Neural cell (in vitro differentiated cells): ENCODE measurements around the gene LRRD1. TPM values are rescaled to one million over a fixed set of nuclear protein-coding genes. Genes with fewer than 3 reads are reported as not detected.

Experiments used
- H2AFZ ChIP-seq: fragments of 200-600, 300-800 bp; sonication (generic), shearing (Covaris generic); 2 replicates; pipeline ENCODE4 v1.6.0; 2014; ENCODE audit warnings: low read depth, mild to moderate bottlenecking, antibody characterized with exemption, low read length, moderate library complexity
- H3F3A ChIP-seq: fragments of 200-600 bp; shearing (Covaris generic); 2 replicates; pipeline ENCODE4 v1.6.1; 2016; ENCODE audit warnings: mild to moderate bottlenecking, moderate library complexity, mixed read lengths, antibody characterized with exemption, low read length; ENCODE audit not compliant: insufficient read depth, poor library complexity, severe bottlenecking
- H3K27ac ChIP-seq: fragments of 200-600, 300-800 bp; sonication (generic), shearing (Covaris generic); 2 replicates; pipeline ENCODE4 v1.5.1; 2014; ENCODE audit warnings: mild to moderate bottlenecking, low read length, moderate library complexity
- H3K27me3 ChIP-seq: fragments of 300-800, 200-600 bp; sonication (generic), shearing (Covaris generic); 2 replicates; pipeline ENCODE4 v1.6.0; 2014; ENCODE audit warnings: mild to moderate bottlenecking, low read depth, low read length, moderate library complexity; ENCODE audit not compliant: insufficient read depth
- H3K36me3 ChIP-seq: fragments of 300-800, 200-600 bp; sonication (generic), shearing (Covaris generic); 2 replicates; pipeline ENCODE4 v1.5.1; 2014; ENCODE audit warnings: mild to moderate bottlenecking, antibody characterized with exemption, low read length, moderate library complexity; ENCODE audit not compliant: insufficient read depth
- H3K4me2 ChIP-seq: fragments of 300-800, 200-600 bp; sonication (generic), shearing (Covaris generic); 2 replicates; pipeline ENCODE4 v1.6.0; 2014; ENCODE audit warnings: mild to moderate bottlenecking, low read length
- H3K4me3 ChIP-seq: fragments of 300-800, 200-600 bp; sonication (generic), shearing (Covaris generic); 2 replicates; pipeline ENCODE4 v1.5.1; 2014; ENCODE audit warnings: mild to moderate bottlenecking, low read length, moderate library complexity
- H3K79me2 ChIP-seq: fragments of 200-600 bp; shearing (Covaris generic); replicated peaks from 2 replicates; pipeline ENCODE4 v1.6.0; 2014; ENCODE audit warnings: mild to moderate bottlenecking, low read length, moderate library complexity; ENCODE audit not compliant: insufficient read depth
- H3K9ac ChIP-seq: fragments of 300-800, 200-600 bp; sonication (generic), shearing (Covaris generic); 2 replicates; pipeline ENCODE4 v1.6.1; 2016; ENCODE audit warnings: mild to moderate bottlenecking, low read length, mixed read lengths
- H3K9me2 ChIP-seq: fragments of 200-600 bp; shearing (Covaris generic); 2 replicates; pipeline ENCODE4 v1.6.1; 2016; ENCODE audit warnings: mild to moderate bottlenecking, low read length, mixed read lengths; ENCODE audit not compliant: insufficient read depth
- H3K9me3 ChIP-seq: fragments of 200-600, 300-800 bp; sonication (generic), shearing (Covaris generic); 2 replicates; pipeline ENCODE4 v1.6.1; 2016; ENCODE audit warnings: mild to moderate bottlenecking, mixed run types, low read length, moderate library complexity, mixed read lengths
- H4K20me1 ChIP-seq: fragments of 200-600 bp; shearing (Covaris generic); 2 replicates; pipeline ENCODE4 v1.6.1; 2016; ENCODE audit warnings: mild to moderate bottlenecking, mixed run types; ENCODE audit not compliant: insufficient read depth
- EP300 ChIP-seq: fragments of 450-650 bp; conservative IDR thresholded peaks from 2 replicates; pipeline ENCODE4 v1.6.1; 2014; ENCODE audit warnings: antibody characterized with exemption, mild to moderate bottlenecking, moderate library complexity; ENCODE audit not compliant: poor library complexity, severe bottlenecking
- EZH2 ChIP-seq: fragments of 200-600, 300-800 bp; shearing (Covaris generic), sonication (generic); IDR thresholded peaks from 2 replicates; pipeline ENCODE4 v1.6.1; 2014; ENCODE audit warnings: antibody characterized with exemption, low read length, borderline replicate concordance, mild to moderate bottlenecking; ENCODE audit not compliant: insufficient read depth, poor library complexity, severe bottlenecking
- MXI1 ChIP-seq: fragments of 450-650 bp; conservative IDR thresholded peaks from 2 replicates; pipeline ENCODE4 v1.6.1; 2014; ENCODE audit warnings: antibody characterized with exemption, mild to moderate bottlenecking; ENCODE audit not compliant: poor library complexity, severe bottlenecking
- POLR2AphosphoS5 ChIP-seq: IDR thresholded peaks from 2 replicates; pipeline ENCODE4 v1.6.1; 2012
- RAD21 ChIP-seq: fragments of 450-650 bp; conservative IDR thresholded peaks from 2 replicates; pipeline ENCODE4 v1.6.1; 2014; ENCODE audit warnings: antibody characterized with exemption, mild to moderate bottlenecking, moderate library complexity
- SMC3 ChIP-seq: fragments of 450-650 bp; conservative IDR thresholded peaks from 2 replicates; pipeline ENCODE4 v1.6.1; 2014; ENCODE audit warnings: antibody characterized with exemption, mild to moderate bottlenecking, moderate library complexity; ENCODE audit not compliant: poor library complexity
- TAF1 ChIP-seq: IDR thresholded peaks from 2 replicates; pipeline ENCODE4 v1.6.1; 2012; ENCODE audit warnings: low read depth
- polyA plus RNA-seq: library from polyadenylated mRNA; depleted of rRNA; stranded (reverse); fragments of >200 nt; gene quantifications from 2 replicates; pipeline ENCODE4 v1.2.3, GENCODE V29; 2014
- TF ChIP-seq, protein P1 (sequence below): IDR thresholded peaks from 2 replicates; pipeline ENCODE4 v1.6.1; 2012; ENCODE audit warnings: borderline replicate concordance
- TF ChIP-seq, protein P2 (sequence below): fragments of 450-650 bp; IDR thresholded peaks from 2 replicates; pipeline ENCODE4 v1.5.1; 2014; ENCODE audit warnings: antibody characterized with exemption, mild to moderate bottlenecking, moderate library complexity; ENCODE audit not compliant: poor library complexity, severe bottlenecking

Gene LRRD1
- polyA plus RNA-seq, 1 donor from 2014 or later = 2.7 TPM

- no peak for TF ChIP-seq SMC3
- no peak for TF ChIP-seq EZH2
- no peak for TF ChIP-seq EP300
- no peak for TF ChIP-seq POLR2AphosphoS5
- TF ChIP-seq, protein P1, sequence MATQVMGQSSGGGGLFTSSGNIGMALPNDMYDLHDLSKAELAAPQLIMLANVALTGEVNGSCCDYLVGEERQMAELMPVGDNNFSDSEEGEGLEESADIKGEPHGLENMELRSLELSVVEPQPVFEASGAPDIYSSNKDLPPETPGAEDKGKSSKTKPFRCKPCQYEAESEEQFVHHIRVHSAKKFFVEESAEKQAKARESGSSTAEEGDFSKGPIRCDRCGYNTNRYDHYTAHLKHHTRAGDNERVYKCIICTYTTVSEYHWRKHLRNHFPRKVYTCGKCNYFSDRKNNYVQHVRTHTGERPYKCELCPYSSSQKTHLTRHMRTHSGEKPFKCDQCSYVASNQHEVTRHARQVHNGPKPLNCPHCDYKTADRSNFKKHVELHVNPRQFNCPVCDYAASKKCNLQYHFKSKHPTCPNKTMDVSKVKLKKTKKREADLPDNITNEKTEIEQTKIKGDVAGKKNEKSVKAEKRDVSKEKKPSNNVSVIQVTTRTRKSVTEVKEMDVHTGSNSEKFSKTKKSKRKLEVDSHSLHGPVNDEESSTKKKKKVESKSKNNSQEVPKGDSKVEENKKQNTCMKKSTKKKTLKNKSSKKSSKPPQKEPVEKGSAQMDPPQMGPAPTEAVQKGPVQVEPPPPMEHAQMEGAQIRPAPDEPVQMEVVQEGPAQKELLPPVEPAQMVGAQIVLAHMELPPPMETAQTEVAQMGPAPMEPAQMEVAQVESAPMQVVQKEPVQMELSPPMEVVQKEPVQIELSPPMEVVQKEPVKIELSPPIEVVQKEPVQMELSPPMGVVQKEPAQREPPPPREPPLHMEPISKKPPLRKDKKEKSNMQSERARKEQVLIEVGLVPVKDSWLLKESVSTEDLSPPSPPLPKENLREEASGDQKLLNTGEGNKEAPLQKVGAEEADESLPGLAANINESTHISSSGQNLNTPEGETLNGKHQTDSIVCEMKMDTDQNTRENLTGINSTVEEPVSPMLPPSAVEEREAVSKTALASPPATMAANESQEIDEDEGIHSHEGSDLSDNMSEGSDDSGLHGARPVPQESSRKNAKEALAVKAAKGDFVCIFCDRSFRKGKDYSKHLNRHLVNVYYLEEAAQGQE = no peak
- TF ChIP-seq MXI1 = no peak
- Histone ChIP-seq H3K9me2 (no peaks in the 10 kb centered on the region), H2AFZ (no peak overlapping the region), H3K27me3 (no peaks in the 10 kb centered on the region), H3K27ac (no peak overlapping the region), H3K79me2 (peaks cover 47% of the 10 kb centered on the region), H3K9me3 (no peaks in the 10 kb centered on the region), H3K4me3 (no peak overlapping the region), H3K9ac (no peak overlapping the region), H4K20me1 (no peaks in the 10 kb centered on the region), H3F3A (no peaks in the 10 kb centered on the region), H3K36me3 (peaks cover 34% of the 10 kb centered on the region), H3K4me2 (no peak overlapping the region)
These were observed 59.7 kb downstream of the LRRD1 start for GRCh38 chr7:92119213-92119759.

GRCh38 chr7:92116949-92117348 is 62.0 kb downstream of the LRRD1 start:
- H3K36me3 ChIP-seq = peaks cover 15% of the 10 kb centered on the region
- no peak for TF ChIP-seq POLR2AphosphoS5
- TF ChIP-seq RAD21 = no peak
- no peak for TF ChIP-seq MXI1
- TF ChIP-seq SMC3 = no peak
- no peaks in the 10 kb centered on the region for H3K27me3 ChIP-seq
- no peaks in the 10 kb centered on the region for H4K20me1 ChIP-seq
- no peaks in the 10 kb centered on the region for H3K9me2 ChIP-seq
- no peak overlapping the region for H3K4me3 ChIP-seq
- H3K79me2 ChIP-seq = peaks cover 44% of the 10 kb centered on the region
- no peaks in the 10 kb centered on the region for H3F3A ChIP-seq
- no peak overlapping the region for H3K27ac ChIP-seq
- no peak overlapping the region for H3K4me2 ChIP-seq
- no peak overlapping the region for H3K9ac ChIP-seq
- no peaks in the 10 kb centered on the region for H3K9me3 ChIP-seq
- H2AFZ ChIP-seq = no peak overlapping the region

GRCh38 chr7:92115821-92116220 is 63.1 kb downstream of the LRRD1 start:
- peaks cover 11% of the 10 kb centered on the region for H3K36me3 ChIP-seq
- no peaks in the 10 kb centered on the region for H3F3A ChIP-seq
- peaks cover 36% of the 10 kb centered on the region for H3K79me2 ChIP-seq
- no peaks in the 10 kb centered on the region for H3K9me3 ChIP-seq
- H3K27ac ChIP-seq = no peak overlapping the region
- H3K4me3 ChIP-seq = no peak overlapping the region
- H2AFZ ChIP-seq = no peak overlapping the region
- H4K20me1 ChIP-seq = no peaks in the 10 kb centered on the region
- no peaks in the 10 kb centered on the region for H3K9me2 ChIP-seq
- TF ChIP-seq MXI1 (no peak), SMC3 (no peak), TAF1 (no peak), POLR2AphosphoS5 (no peak), RAD21 (no peak), EZH2 (no peak)
- TF ChIP-seq, protein P1 = no peak
- TF ChIP-seq, protein P2, sequence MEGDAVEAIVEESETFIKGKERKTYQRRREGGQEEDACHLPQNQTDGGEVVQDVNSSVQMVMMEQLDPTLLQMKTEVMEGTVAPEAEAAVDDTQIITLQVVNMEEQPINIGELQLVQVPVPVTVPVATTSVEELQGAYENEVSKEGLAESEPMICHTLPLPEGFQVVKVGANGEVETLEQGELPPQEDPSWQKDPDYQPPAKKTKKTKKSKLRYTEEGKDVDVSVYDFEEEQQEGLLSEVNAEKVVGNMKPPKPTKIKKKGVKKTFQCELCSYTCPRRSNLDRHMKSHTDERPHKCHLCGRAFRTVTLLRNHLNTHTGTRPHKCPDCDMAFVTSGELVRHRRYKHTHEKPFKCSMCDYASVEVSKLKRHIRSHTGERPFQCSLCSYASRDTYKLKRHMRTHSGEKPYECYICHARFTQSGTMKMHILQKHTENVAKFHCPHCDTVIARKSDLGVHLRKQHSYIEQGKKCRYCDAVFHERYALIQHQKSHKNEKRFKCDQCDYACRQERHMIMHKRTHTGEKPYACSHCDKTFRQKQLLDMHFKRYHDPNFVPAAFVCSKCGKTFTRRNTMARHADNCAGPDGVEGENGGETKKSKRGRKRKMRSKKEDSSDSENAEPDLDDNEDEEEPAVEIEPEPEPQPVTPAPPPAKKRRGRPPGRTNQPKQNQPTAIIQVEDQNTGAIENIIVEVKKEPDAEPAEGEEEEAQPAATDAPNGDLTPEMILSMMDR = no peak
- H3K27me3 ChIP-seq = no peaks in the 10 kb centered on the region
- H3K4me2 ChIP-seq = no peak overlapping the region
- no peak overlapping the region for H3K9ac ChIP-seq
